Chondrocyte (in vitro differentiated cells): ENCODE data around the gene HDAC6. TPM values are rescaled to one million over a fixed set of nuclear protein-coding genes. Genes with fewer than 3 reads are reported as not detected.
"Not testable (repeated sequence)": the region's sequence is repeated elsewhere in the genome, so short reads cannot be mapped to it uniquely, and the experiment has no call there.

Source experiments
- DNase-seq: peaks from one replicate; pipeline ENCODE4 v3.0.0; 2021; ENCODE audit warnings: mixed read lengths, low spot score
- H3K27ac Mint-ChIP-seq: one replicate; pipeline ENCODE4 v1.8.0; 2021; ENCODE audit warnings: mild to moderate bottlenecking, moderate library complexity, mixed read lengths; ENCODE audit not compliant: unreplicated experiment
- H3K27me3 Mint-ChIP-seq: 2 replicates; pipeline ENCODE4 v1.8.0; 2021; ENCODE audit warnings: low read depth, mixed read lengths
- H3K36me3 Mint-ChIP-seq: 2 replicates; pipeline ENCODE4 v1.8.0; 2021; ENCODE audit warnings: low read depth, mixed read lengths
- H3K4me1 Mint-ChIP-seq: 2 replicates; pipeline ENCODE4 v1.8.0; 2021; ENCODE audit warnings: low read depth, mild to moderate bottlenecking, mixed read lengths
- H3K4me3 Mint-ChIP-seq: one replicate; pipeline ENCODE4 v1.8.0; 2021; ENCODE audit warnings: mild to moderate bottlenecking, moderate library complexity, mixed read lengths; ENCODE audit not compliant: unreplicated experiment
- H3K9me3 Mint-ChIP-seq: 2 replicates; pipeline ENCODE4 v1.8.0; 2021; ENCODE audit warnings: low read depth, mixed read lengths
- CTCF ChIP-seq: fragments of 200-600 bp; sonication (generic); IDR thresholded peaks from 2 replicates; pipeline ENCODE4 v1.5.0; 2021; ENCODE audit warnings: antibody characterized with exemption, mild to moderate bottlenecking, moderate library complexity
- total RNA-seq: library from RNA; stranded (reverse); gene quantifications from 3 replicates; pipeline ENCODE4 v1.2.1, GENCODE V29; 2021

Gene HDAC6
- total RNA-seq, 1 donor from 2014 or later = 87.3 TPM

DNA sequence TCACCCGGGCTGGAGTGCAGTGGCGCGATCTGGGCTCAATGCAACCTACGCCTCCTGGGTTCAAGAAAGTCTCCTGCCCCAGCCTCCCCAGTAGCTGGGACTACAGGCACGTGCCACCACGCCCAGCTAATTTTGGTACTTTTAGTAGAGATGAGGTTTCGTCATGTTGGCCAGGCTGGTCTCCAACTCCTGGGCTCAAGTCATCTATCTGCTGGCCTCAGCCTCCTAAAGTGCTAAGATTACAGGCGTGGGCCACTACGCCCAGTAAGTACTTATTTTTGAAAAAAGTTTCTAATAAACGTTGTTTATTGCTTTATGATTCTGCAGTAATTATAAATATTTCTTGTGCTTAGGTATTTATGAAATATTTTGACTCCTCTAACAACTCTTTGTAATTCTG is 37.8 kb downstream of the HDAC6 start:
- H3K27ac Mint-ChIP-seq = no peak overlapping the region
- H3K9me3 Mint-ChIP-seq = peaks cover 6% of the 10 kb centered on the region
- no peak for DNase-seq
- H3K4me1 Mint-ChIP-seq = peaks cover 2% of the 10 kb centered on the region
- no peaks in the 10 kb centered on the region for H3K36me3 Mint-ChIP-seq
- no peak for TF ChIP-seq CTCF
- no peak overlapping the region for H3K4me3 Mint-ChIP-seq
- H3K27me3 Mint-ChIP-seq = peaks cover 3% of the 10 kb centered on the region

DNA sequence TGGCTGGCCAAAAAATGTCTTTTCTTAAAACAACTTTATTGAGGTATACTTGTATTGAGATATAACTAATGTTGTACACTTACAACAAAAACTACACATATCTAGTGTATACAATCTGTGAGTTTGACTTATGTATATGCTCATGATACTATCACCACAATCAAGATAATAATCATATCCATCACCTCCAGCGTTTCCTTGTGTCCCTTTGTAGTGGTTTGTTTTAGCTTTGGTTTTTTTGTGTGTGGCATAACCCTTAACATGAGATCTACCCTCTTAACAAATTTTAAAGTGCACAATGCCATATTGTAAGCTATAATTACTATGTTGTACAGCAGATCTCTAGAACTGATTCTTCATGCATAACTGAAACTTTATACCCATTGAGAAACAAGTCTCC is 47.0 kb downstream of the HDAC6 start:
- H3K36me3 Mint-ChIP-seq = no peaks in the 10 kb centered on the region
- no peak for DNase-seq
- H3K27me3 Mint-ChIP-seq = no peaks in the 10 kb centered on the region
- no peak overlapping the region for H3K27ac Mint-ChIP-seq
- H3K4me3 Mint-ChIP-seq = no peak overlapping the region
- H3K4me1 Mint-ChIP-seq = no peaks in the 10 kb centered on the region
- TF ChIP-seq CTCF = no peak
- peaks cover 10% of the 10 kb centered on the region for H3K9me3 Mint-ChIP-seq

- no peaks in the 10 kb centered on the region for H3K36me3 Mint-ChIP-seq
- TF ChIP-seq CTCF = no peak
- H3K4me1 Mint-ChIP-seq = no peaks in the 10 kb centered on the region
- H3K4me3 Mint-ChIP-seq = no peak overlapping the region
- H3K27ac Mint-ChIP-seq = no peak overlapping the region
- no peak for DNase-seq
- peaks cover 10% of the 10 kb centered on the region for H3K27me3 Mint-ChIP-seq
- peaks cover 10% of the 10 kb centered on the region for H3K9me3 Mint-ChIP-seq
Measured at GRCh38 chrX:48852857-48853256, 51.0 kb downstream of the HDAC6 start.

- not testable (repeated sequence) for H3K27me3 Mint-ChIP-seq, H3K4me3 Mint-ChIP-seq, H3K27ac Mint-ChIP-seq, H3K4me1 Mint-ChIP-seq, DNase-seq, H3K36me3 Mint-ChIP-seq
- peaks cover 10% of the 10 kb centered on the region for H3K9me3 Mint-ChIP-seq
Measured at GRCh38 chrX:48853494-48853893, 51.6 kb downstream of the HDAC6 start.

- H3K27ac Mint-ChIP-seq, H3K4me3 Mint-ChIP-seq, H3K36me3 Mint-ChIP-seq, H3K27me3 Mint-ChIP-seq, DNase-seq, H3K4me1 Mint-ChIP-seq: not testable (repeated sequence)
- H3K9me3 Mint-ChIP-seq = peaks cover 10% of the 10 kb centered on the region
Measured at GRCh38 chrX:48854121-48854804, 52.4 kb downstream of the HDAC6 start.

GRCh38 chrX:48854898-48855297 is 53.0 kb downstream of the HDAC6 start:
- no peak overlapping the region for H3K27ac Mint-ChIP-seq
- H3K4me3 Mint-ChIP-seq = no peak overlapping the region
- DNase-seq = no peak
- peaks cover 10% of the 10 kb centered on the region for H3K27me3 Mint-ChIP-seq
- peak; percentile 59 for TF ChIP-seq CTCF
- peaks cover 10% of the 10 kb centered on the region for H3K9me3 Mint-ChIP-seq
- no peaks in the 10 kb centered on the region for H3K36me3 Mint-ChIP-seq
- H3K4me1 Mint-ChIP-seq = no peaks in the 10 kb centered on the region
